Measurements from ENCODE around the gene GBE1.

GRCh38 chr3:81462921-81463320 lies 298.5 kb downstream of the GBE1 start:
- no peak for TF ChIP-seq POLR2A (IDR thresholded peaks at IDR 0.05)
- no peak for TF ChIP-seq CTCF (IDR thresholded peaks at IDR 0.05)

Measured in breast epithelium (tissue), 3 donors.